22Rv1 (cell line): Measurements from ENCODE around the gene CNIH3.

ENCODE experiments used
- CTCF ChIP-seq: fragments of 450-650 bp; IDR thresholded peaks from 2 replicates; pipeline ENCODE4 v1.5.1; 2017; ENCODE audit warnings: mild to moderate bottlenecking
- ZFX ChIP-seq: fragments of 450-650 bp; IDR thresholded peaks from 2 replicates; pipeline ENCODE4 v1.6.1; 2017; ENCODE audit warnings: antibody characterized with exemption, borderline replicate concordance

- TF ChIP-seq CTCF (no peak), ZFX (no peak)
Measured at GRCh38 chr1:224780736-224781135, 164.6 kb downstream of the CNIH3 start.
